HG02571 (cell line): ENCODE results near the gene TMEM184C.
A peak's percentile ranks its signal among the peaks of the same experiment; 100 is the strongest.

Experiments
- ATAC-seq: cut with Tn5 transposase; IDR thresholded peaks from one replicate; pipeline ENCODE4 v1.9.1; 2021; ENCODE audit warnings: mild to moderate bottlenecking, moderate library complexity; ENCODE audit not compliant: unreplicated experiment

TMEM184C gene

GRCh38 chr4:147599206-147599605, 18.0 kb upstream of the TMEM184C start:
- no peak for ATAC-seq

GRCh38 chr4:147599769-147600168, 17.4 kb upstream of the TMEM184C start:
- ATAC-seq = no peak

- ATAC-seq = no peak
Observed at GRCh38 chr4:147605499-147605898, 11.7 kb upstream of the TMEM184C start.

- no peak for ATAC-seq
Observed at GRCh38 chr4:147607471-147607870, 9.7 kb upstream of the TMEM184C start.

GRCh38 chr4:147610686-147611085, 6.5 kb upstream of the TMEM184C start:
- no peak for ATAC-seq

GRCh38 chr4:147616849-147617172, 386 bp upstream of the TMEM184C start:
- ATAC-seq = peak; percentile 5

- ATAC-seq = peak; percentile 10
Observed at GRCh38 chr4:147617841-147618691, 869 bp downstream of the TMEM184C start.

GRCh38 chr4:147620315-147620714, 3.1 kb downstream of the TMEM184C start:
- ATAC-seq = no peak

GRCh38 chr4:147625733-147626132, 8.5 kb downstream of the TMEM184C start:
- no peak for ATAC-seq

GRCh38 chr4:147626903-147627302, 9.7 kb downstream of the TMEM184C start:
- no peak for ATAC-seq

- no peak for ATAC-seq
Observed at GRCh38 chr4:147628415-147628814, 11.2 kb downstream of the TMEM184C start.

GRCh38 chr4:147629783-147630730, 12.9 kb downstream of the TMEM184C start:
- ATAC-seq = no peak

- no peak for ATAC-seq
Observed at GRCh38 chr4:147633113-147633512, 15.9 kb downstream of the TMEM184C start.

- ATAC-seq = no peak
Observed at GRCh38 chr4:147633643-147634042, 16.4 kb downstream of the TMEM184C start.

- no peak for ATAC-seq
Observed at GRCh38 chr4:147635348-147635747, 18.2 kb downstream of the TMEM184C start.

- no peak for ATAC-seq
Observed at GRCh38 chr4:147638365-147638764, 21.2 kb downstream of the TMEM184C start.

- no peak for ATAC-seq
Observed at GRCh38 chr4:147638942-147639341, 21.7 kb downstream of the TMEM184C start.

- no peak for ATAC-seq
Observed at GRCh38 chr4:147639388-147639787, 22.2 kb downstream of the TMEM184C start.

- no peak for ATAC-seq
Observed at GRCh38 chr4:147640331-147640730, 23.1 kb downstream of the TMEM184C start.

GRCh38 chr4:147643616-147644015, 26.4 kb downstream of the TMEM184C start:
- ATAC-seq = no peak

GRCh38 chr4:147644471-147644870, 27.3 kb downstream of the TMEM184C start:
- no peak for ATAC-seq

- ATAC-seq = no peak
Observed at GRCh38 chr4:147645099-147645498, 27.9 kb downstream of the TMEM184C start.
